Measurements from ENCODE around the gene TBX20. TPM values are rescaled to one million over a fixed set of nuclear protein-coding genes. Genes with fewer than 3 reads are reported as not detected.
"Not testable (repeated sequence)": the region's sequence is repeated elsewhere in the genome, so short reads cannot be mapped to it uniquely, and the experiment has no call there.

TBX20 gene
- total and polyA plus RNA-seq, 2 experiments from 2014 or later: not detected

- H3K27me3 ChIP-seq (replicated peaks; ENCODE audit: insufficient read depth): no peaks in the 10 kb centered on the region
- H2AFZ ChIP-seq: no peak overlapping the region
- no peak overlapping the region for H3K27ac ChIP-seq
- DNase-seq: no peak
- H3K9me2 ChIP-seq (ENCODE audit: insufficient read depth): no peaks in the 10 kb centered on the region
- no peak overlapping the region for H3K4me2 ChIP-seq (ENCODE audit: unreplicated experiment)
- TF ChIP-seq EZH2 (IDR thresholded peaks at IDR 0.05; ENCODE audit: insufficient read depth, poor library complexity, severe bottlenecking): no peak
- no peak for TF ChIP-seq EZH2phosphoT487 (IDR thresholded peaks at IDR 0.05; ENCODE audit: insufficient read depth, low read depth)
- H3K79me2 ChIP-seq (ENCODE audit: insufficient read depth): no peaks in the 10 kb centered on the region
- no peaks in the 10 kb centered on the region for H4K20me1 ChIP-seq (ENCODE audit: insufficient read depth)
- no peaks in the 10 kb centered on the region for H3K9me3 ChIP-seq (ENCODE audit: low read depth)
- no peaks in the 10 kb centered on the region for H3K36me3 ChIP-seq (ENCODE audit: low read depth)
- no peak overlapping the region for H3K9ac ChIP-seq
- 35 to 47% methylated on average over 3 of the region's 3 CpGs for WGBS, 2 experiments (ENCODE audit: low coverage in 1 of 2, low lambda C conversion rate in 2 of 2, missing lambda C conversion rate in 2 of 2)
- in situ Hi-C loops (cut with MboI): no loop called here
- no peak overlapping the region for H3K4me3 ChIP-seq
- no peaks in the 10 kb centered on the region for H3K4me1 ChIP-seq (ENCODE audit: insufficient read depth)
- no peaks in the 10 kb centered on the region for H3F3A ChIP-seq (ENCODE audit: insufficient read depth)
These were observed 20.9 kb downstream of the TBX20 start for GRCh38 chr7:35232994-35233393.

GRCh38 chr7:35231221-35231620, 22.7 kb downstream of the TBX20 start:
- H3K9ac ChIP-seq; H2AFZ ChIP-seq; H3F3A ChIP-seq (ENCODE audit: insufficient read depth); in situ Hi-C loops (cut with MboI); DNase-seq; H3K4me3 ChIP-seq; H3K4me1 ChIP-seq (ENCODE audit: insufficient read depth); H3K4me2 ChIP-seq (ENCODE audit: unreplicated experiment); H3K27ac ChIP-seq; H3K9me2 ChIP-seq (ENCODE audit: insufficient read depth); H3K9me3 ChIP-seq (ENCODE audit: low read depth); H3K79me2 ChIP-seq (ENCODE audit: insufficient read depth); H3K27me3 ChIP-seq (replicated peaks; ENCODE audit: insufficient read depth); H3K36me3 ChIP-seq (ENCODE audit: low read depth); H4K20me1 ChIP-seq (ENCODE audit: insufficient read depth): not testable (repeated sequence)
- WGBS, 2 experiments (ENCODE audit: low coverage in 1 of 2, low lambda C conversion rate in 2 of 2, missing lambda C conversion rate in 2 of 2): 23 to 31% methylated on average over 3 of the region's 3 CpGs

DNA sequence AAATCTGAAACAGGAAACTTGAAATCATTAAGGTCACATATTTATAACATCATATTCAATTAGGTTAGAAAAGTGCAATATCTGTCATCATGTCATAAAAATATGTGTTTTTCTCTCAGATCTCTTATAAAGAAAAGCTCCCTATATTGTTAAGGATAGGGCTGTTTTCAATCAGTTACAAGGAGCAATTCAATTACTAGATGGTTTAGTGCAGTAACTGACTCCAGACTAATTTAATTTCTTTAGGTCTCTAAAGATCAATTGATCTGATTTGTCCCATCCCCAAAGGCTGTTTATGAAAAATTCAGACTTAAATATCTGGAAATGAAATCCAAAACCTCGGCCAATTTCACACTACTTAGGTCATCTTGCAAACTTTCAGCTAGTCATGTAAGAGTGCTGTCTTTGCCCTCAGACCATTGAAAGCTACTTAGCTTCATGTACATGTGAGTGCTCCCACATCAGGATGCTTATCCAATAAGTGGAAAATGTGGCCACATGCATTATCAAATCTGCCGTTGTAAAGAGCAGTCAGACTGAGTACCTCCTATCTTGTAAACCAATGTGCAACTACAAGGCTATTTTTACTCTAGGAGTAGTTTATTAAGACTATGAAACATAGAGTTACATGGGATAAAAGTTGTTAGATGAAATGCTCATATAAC, 24.7 kb downstream of the TBX20 start:
- DNase-seq; H3K9me2 ChIP-seq (ENCODE audit: insufficient read depth); H4K20me1 ChIP-seq (ENCODE audit: insufficient read depth); H3K4me3 ChIP-seq; H3K36me3 ChIP-seq (ENCODE audit: low read depth); H3F3A ChIP-seq (ENCODE audit: insufficient read depth); H3K4me2 ChIP-seq (ENCODE audit: unreplicated experiment); H3K27ac ChIP-seq; H3K9me3 ChIP-seq (ENCODE audit: low read depth); H3K79me2 ChIP-seq (ENCODE audit: insufficient read depth); H2AFZ ChIP-seq; in situ Hi-C loops (cut with MboI); H3K9ac ChIP-seq; H3K4me1 ChIP-seq (ENCODE audit: insufficient read depth); H3K27me3 ChIP-seq (replicated peaks; ENCODE audit: insufficient read depth): not testable (repeated sequence)
- 0 to 18% methylated on average over 2 of the region's 2 CpGs for WGBS, 2 experiments (ENCODE audit: low coverage in 1 of 2, low lambda C conversion rate in 2 of 2, missing lambda C conversion rate in 2 of 2)

DNA sequence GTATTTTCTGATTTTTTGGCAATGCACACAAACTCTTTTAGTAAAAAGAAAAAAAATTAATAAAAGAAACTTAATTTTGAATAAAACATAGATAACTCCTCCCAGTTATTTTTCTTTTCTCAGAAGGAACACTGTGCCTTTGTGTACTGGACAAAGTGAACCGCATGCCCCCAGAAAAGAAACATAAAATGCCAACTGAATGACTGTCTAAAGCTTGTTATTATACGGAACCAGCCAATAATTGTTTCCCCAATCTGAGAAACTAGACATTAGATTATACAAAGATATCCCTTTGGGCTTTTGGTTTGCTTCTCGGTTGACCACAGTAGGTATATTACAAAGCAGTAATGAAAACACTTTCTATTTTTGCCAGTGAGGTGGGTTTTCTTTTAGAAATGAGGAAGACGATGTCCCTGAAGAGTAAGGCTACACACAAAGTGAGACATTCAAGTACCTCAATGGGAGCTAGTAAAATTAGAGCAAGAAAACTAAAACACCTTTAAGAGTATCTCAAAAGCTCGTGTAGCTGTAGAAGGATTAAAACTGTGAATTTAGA, 25.3 kb downstream of the TBX20 start:
- DNase-seq; in situ Hi-C loops (cut with MboI); H3K9me2 ChIP-seq (ENCODE audit: insufficient read depth); H4K20me1 ChIP-seq (ENCODE audit: insufficient read depth); H3K9me3 ChIP-seq (ENCODE audit: low read depth); H3K27ac ChIP-seq; H3K27me3 ChIP-seq (replicated peaks; ENCODE audit: insufficient read depth); H3K9ac ChIP-seq; H3K4me1 ChIP-seq (ENCODE audit: insufficient read depth); H2AFZ ChIP-seq; H3K79me2 ChIP-seq (ENCODE audit: insufficient read depth); H3K4me2 ChIP-seq (ENCODE audit: unreplicated experiment); H3K4me3 ChIP-seq; H3K36me3 ChIP-seq (ENCODE audit: low read depth); H3F3A ChIP-seq (ENCODE audit: insufficient read depth): not testable (repeated sequence)
- 35 to 45% methylated on average over 5 of the region's 5 CpGs for WGBS, 2 experiments (ENCODE audit: low coverage in 1 of 2, low lambda C conversion rate in 2 of 2, missing lambda C conversion rate in 2 of 2)

DNA sequence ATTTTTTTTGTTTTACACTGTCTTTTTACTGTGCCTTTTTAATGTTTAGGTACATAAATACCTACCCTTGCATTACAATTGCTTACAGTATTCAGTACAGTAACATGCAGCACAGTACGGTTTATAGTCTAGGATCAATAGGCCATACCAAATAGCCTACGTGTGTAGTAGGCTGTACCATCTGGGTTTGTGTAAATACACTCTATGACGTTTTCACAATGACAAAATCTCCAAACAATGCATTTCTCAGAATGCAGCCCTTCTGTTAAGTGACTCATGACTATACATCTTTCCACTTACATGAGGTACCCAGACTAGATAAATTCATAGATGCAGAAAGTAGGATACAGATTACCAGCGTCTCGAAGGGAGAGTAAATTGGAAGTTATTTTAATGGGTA, 26.5 kb downstream of the TBX20 start:
- in situ Hi-C loops (cut with MboI); H3K9ac ChIP-seq; H3K4me2 ChIP-seq (ENCODE audit: unreplicated experiment); H3K79me2 ChIP-seq (ENCODE audit: insufficient read depth); H3K36me3 ChIP-seq (ENCODE audit: low read depth); DNase-seq; H3K27me3 ChIP-seq (replicated peaks; ENCODE audit: insufficient read depth); H3K27ac ChIP-seq; H3K9me2 ChIP-seq (ENCODE audit: insufficient read depth); H3F3A ChIP-seq (ENCODE audit: insufficient read depth); H2AFZ ChIP-seq; H3K4me3 ChIP-seq; H4K20me1 ChIP-seq (ENCODE audit: insufficient read depth); H3K9me3 ChIP-seq (ENCODE audit: low read depth); H3K4me1 ChIP-seq (ENCODE audit: insufficient read depth): not testable (repeated sequence)
- 26 to 30% methylated on average over 5 of the region's 5 CpGs for WGBS, 2 experiments (ENCODE audit: low coverage in 1 of 2, low lambda C conversion rate in 2 of 2, missing lambda C conversion rate in 2 of 2)

GRCh38 chr7:35222445-35222844, 31.5 kb downstream of the TBX20 start:
- H3K4me1 ChIP-seq (ENCODE audit: insufficient read depth); H3K9ac ChIP-seq; in situ Hi-C loops (cut with MboI); H3F3A ChIP-seq (ENCODE audit: insufficient read depth); H3K4me3 ChIP-seq; H3K27ac ChIP-seq; H3K4me2 ChIP-seq (ENCODE audit: unreplicated experiment); H3K9me2 ChIP-seq (ENCODE audit: insufficient read depth); DNase-seq; H3K79me2 ChIP-seq (ENCODE audit: insufficient read depth); H2AFZ ChIP-seq; H3K36me3 ChIP-seq (ENCODE audit: low read depth); H4K20me1 ChIP-seq (ENCODE audit: insufficient read depth); H3K9me3 ChIP-seq (ENCODE audit: low read depth); H3K27me3 ChIP-seq (replicated peaks; ENCODE audit: insufficient read depth): not testable (repeated sequence)
- WGBS, 2 experiments (ENCODE audit: low coverage in 1 of 2, low lambda C conversion rate in 2 of 2, missing lambda C conversion rate in 2 of 2): 0 to 5% methylated on average over 1 of the region's 1 CpG

DNA sequence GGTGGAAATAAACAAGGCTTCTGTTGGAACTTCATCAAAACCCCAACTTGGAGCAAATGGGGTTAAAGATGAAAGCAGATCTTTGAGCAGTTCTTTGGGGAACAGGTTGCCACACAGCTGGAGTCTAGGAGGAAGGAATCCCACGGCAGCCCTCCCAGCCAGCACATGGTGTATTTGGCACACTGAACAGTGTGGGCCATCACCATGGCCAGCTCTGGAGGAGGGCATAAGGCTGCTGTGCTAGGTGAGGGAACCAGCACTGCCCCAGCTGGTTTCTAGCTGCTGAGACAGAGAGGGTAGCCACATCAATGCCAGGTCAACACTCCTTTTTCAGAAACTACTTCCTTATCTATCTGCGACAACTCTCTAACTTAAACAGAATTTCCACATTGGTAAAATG, 33.7 kb downstream of the TBX20 start:
- in situ Hi-C loops (cut with MboI); DNase-seq; H3K27ac ChIP-seq; H3K9me3 ChIP-seq (ENCODE audit: low read depth); H3K9me2 ChIP-seq (ENCODE audit: insufficient read depth); H3K4me1 ChIP-seq (ENCODE audit: insufficient read depth); H3K9ac ChIP-seq; H3K4me2 ChIP-seq (ENCODE audit: unreplicated experiment); H3K79me2 ChIP-seq (ENCODE audit: insufficient read depth); H3K36me3 ChIP-seq (ENCODE audit: low read depth); H2AFZ ChIP-seq; H3K4me3 ChIP-seq; H3F3A ChIP-seq (ENCODE audit: insufficient read depth); H4K20me1 ChIP-seq (ENCODE audit: insufficient read depth); H3K27me3 ChIP-seq (replicated peaks; ENCODE audit: insufficient read depth): not testable (repeated sequence)
- WGBS, 2 experiments (ENCODE audit: low coverage in 1 of 2, low lambda C conversion rate in 2 of 2, missing lambda C conversion rate in 2 of 2): 17% methylated on average over 2 of the region's 2 CpGs
